ENCODE data around the gene VPS13A.

DNA sequence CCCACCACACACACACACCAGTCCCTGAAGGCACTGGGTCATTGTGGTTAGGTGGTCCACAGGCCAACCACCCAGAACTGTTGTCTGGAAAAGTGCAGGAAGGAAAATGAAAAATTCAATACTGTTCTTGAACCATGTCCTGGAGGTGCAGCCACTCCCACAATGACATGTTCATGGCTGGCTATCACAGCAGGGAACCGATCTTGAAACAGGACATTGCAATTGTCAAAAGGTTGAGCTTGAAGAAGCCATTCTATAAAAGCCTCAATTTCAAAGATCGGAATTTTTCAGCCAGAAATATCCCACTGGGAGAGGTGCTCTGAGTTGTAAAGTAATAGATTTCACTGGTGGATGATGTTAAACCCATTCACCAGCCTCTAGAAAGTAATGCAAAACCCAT lies 252.6 kb downstream of the VPS13A start:
- TF ChIP-seq MYC (IDR thresholded peaks at IDR 0.05; ENCODE audit: insufficient read depth, insufficient read length, insufficient replicate concordance, low read length, severe bottlenecking) (no peak), EZH2 (IDR thresholded peaks at IDR 0.05; ENCODE audit: borderline replicate concordance, control insufficient read depth, low read depth, low read length) (no peak), SUZ12 (IDR thresholded peaks at IDR 0.05; ENCODE audit: unreplicated experiment) (no peak), SMARCA5 (IDR thresholded peaks at IDR 0.05) (no peak), IKZF2 (IDR thresholded peaks at IDR 0.05) (no peak), POLR2A (IDR thresholded peaks at IDR 0.05; ENCODE audit: low read depth, low read length) (no peak), RELA (IDR thresholded peaks at IDR 0.05; ENCODE audit: borderline replicate concordance, partially characterized antibody) (no peak), KDM1A (IDR thresholded peaks at IDR 0.05; ENCODE audit: borderline replicate concordance) (no peak), FOXK2 (IDR thresholded peaks at IDR 0.05) (no peak), USF2 (IDR thresholded peaks at IDR 0.05; ENCODE audit: borderline replicate concordance, low read depth, low read length) (no peak), PAX5 (IDR thresholded peaks at IDR 0.05; ENCODE audit: borderline replicate concordance, low read depth, low read length) (no peak), RUNX3 (IDR thresholded peaks at IDR 0.05; ENCODE audit: low read length) (no peak), ATF2 (IDR thresholded peaks at IDR 0.05; ENCODE audit: low read length) (no peak)
- TF ChIP-seq, protein P1, sequence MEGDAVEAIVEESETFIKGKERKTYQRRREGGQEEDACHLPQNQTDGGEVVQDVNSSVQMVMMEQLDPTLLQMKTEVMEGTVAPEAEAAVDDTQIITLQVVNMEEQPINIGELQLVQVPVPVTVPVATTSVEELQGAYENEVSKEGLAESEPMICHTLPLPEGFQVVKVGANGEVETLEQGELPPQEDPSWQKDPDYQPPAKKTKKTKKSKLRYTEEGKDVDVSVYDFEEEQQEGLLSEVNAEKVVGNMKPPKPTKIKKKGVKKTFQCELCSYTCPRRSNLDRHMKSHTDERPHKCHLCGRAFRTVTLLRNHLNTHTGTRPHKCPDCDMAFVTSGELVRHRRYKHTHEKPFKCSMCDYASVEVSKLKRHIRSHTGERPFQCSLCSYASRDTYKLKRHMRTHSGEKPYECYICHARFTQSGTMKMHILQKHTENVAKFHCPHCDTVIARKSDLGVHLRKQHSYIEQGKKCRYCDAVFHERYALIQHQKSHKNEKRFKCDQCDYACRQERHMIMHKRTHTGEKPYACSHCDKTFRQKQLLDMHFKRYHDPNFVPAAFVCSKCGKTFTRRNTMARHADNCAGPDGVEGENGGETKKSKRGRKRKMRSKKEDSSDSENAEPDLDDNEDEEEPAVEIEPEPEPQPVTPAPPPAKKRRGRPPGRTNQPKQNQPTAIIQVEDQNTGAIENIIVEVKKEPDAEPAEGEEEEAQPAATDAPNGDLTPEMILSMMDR (IDR thresholded peaks at IDR 0.05 in 2 of 3, conservative IDR thresholded peaks at IDR 0.05 in 1 of 3; ENCODE audit: control insufficient read depth in 2 of 3, extremely low read depth in 1 of 3, insufficient read depth in 1 of 3, low read depth in 3 of 3, low read length in 3 of 3), result no peak
